Panc1 (cell line): ENCODE data around the gene PACSIN3. TPM values are rescaled to one million over a fixed set of nuclear protein-coding genes. Genes with fewer than 3 reads are reported as not detected.

Source experiments
- ATAC-seq: fragments of 200-7000 bp; cut with Tn5 transposase; 2 replicates; pipeline ENCODE4 v1.9.1; 2020; ENCODE audit warnings: mild to moderate bottlenecking, moderate library complexity
- BruUV-seq: library from RNA; stranded (reverse); fragments of 400-500 nt; replicated peaks from 2 replicates; lab custom pipeline; 2021; lab: Mats Ljungman, UMichigan
- CTCF ChIA-PET: fragments of 300-600 bp; sonication (Branson Sonifier 250); formaldehyde crosslinking; loops from one replicate; lab custom pipeline; 2022; ENCODE audit warnings: antibody characterized with exemption; lab: Charles Lee
- POLR2A ChIA-PET: fragments of 300-600 bp; sonication (Branson Sonifier 250); formaldehyde crosslinking; loops from one replicate; lab custom pipeline; 2022; ENCODE audit warnings: antibody characterized with exemption; lab: Charles Lee
- DNase-seq: peaks from one replicate; pipeline ENCODE4 v3.0.0-alpha.2; 2010; ENCODE audit warnings: low read depth, low spot score
- H3K27ac ChIP-seq: 2 replicates; pipeline ENCODE4 v1.5.1; 2011; ENCODE audit warnings: mild to moderate bottlenecking, low read length, inconsistent platforms
- H3K27me3 ChIP-seq: fragments of 200-500 bp; sonication (Bioruptor generic); 2 replicates; pipeline ENCODE4 v1.6.0; 2014; ENCODE audit warnings: low read length, inconsistent platforms; ENCODE audit not compliant: control insufficient read depth, insufficient read depth
- H3K36me3 ChIP-seq: fragments of 200-500 bp; sonication (Bioruptor generic); 2 replicates; pipeline ENCODE4 v1.5.1; 2014; ENCODE audit warnings: inconsistent platforms, mild to moderate bottlenecking, low read length, moderate library complexity; ENCODE audit not compliant: control insufficient read depth, insufficient read depth
- H3K4me1 ChIP-seq: 2 replicates; pipeline ENCODE4 v1.5.1; 2011; ENCODE audit warnings: inconsistent platforms, mild to moderate bottlenecking, low read length, moderate library complexity; ENCODE audit not compliant: control insufficient read depth, insufficient read depth
- H3K4me3 ChIP-seq, 2 experiments: 2 replicates each; pipeline ENCODE4 v1.5.1; 2011 to 2012; ENCODE audit warnings: low read depth in 2 of 2, low read length in 2 of 2, mild to moderate bottlenecking in 2 of 2, inconsistent platforms in 1 of 2, moderate library complexity in 1 of 2
- H3K9me3 ChIP-seq: fragments of 200-500 bp; sonication (Bioruptor generic); 2 replicates; pipeline ENCODE4 v1.5.1; 2014; ENCODE audit warnings: low read depth, mild to moderate bottlenecking, inconsistent platforms, low read length, moderate library complexity; ENCODE audit not compliant: control insufficient read depth, insufficient read depth
- CTCF ChIP-seq: fragments of 450-650 bp; IDR thresholded peaks from 2 replicates; pipeline ENCODE4 v1.5.1; 2017; ENCODE audit warnings: mild to moderate bottlenecking
- POLR2AphosphoS5 ChIP-seq: IDR thresholded peaks from 2 replicates; pipeline ENCODE4 v1.6.1; 2012; ENCODE audit warnings: mild to moderate bottlenecking, low read depth, low read length, moderate library complexity
- SIN3A ChIP-seq: IDR thresholded peaks from 2 replicates; pipeline ENCODE4 v1.6.1; 2012; ENCODE audit warnings: low read depth, mild to moderate bottlenecking, low read length, moderate library complexity, borderline replicate concordance; ENCODE audit not compliant: insufficient read depth
- TCF7L2 ChIP-seq: IDR thresholded peaks from 2 replicates; pipeline ENCODE4 v1.6.1; 2011; ENCODE audit warnings: mild to moderate bottlenecking, low read depth, low read length, inconsistent platforms
- in situ Hi-C: cut with HindIII; loops from 2 replicates; pipeline ENCODE4 v1.10.0; 2016; ENCODE audit warnings: low sequenced_read_pairs, low pct_unique_long_range_greater_than_20kb
- intact Hi-C: fragments of 100-400 bp; cut with micrococcal nuclease; formaldehyde crosslinking; loops from one replicate; pipeline ENCODE4 v1.10.0; 2022; ENCODE audit not compliant: unreplicated experiment
- total RNA-seq: library from RNA; stranded (reverse); gene quantifications from one replicate; pipeline ENCODE4 v1.2.1, GENCODE V29; 2021; ENCODE audit not compliant: unreplicated experiment
- TF ChIP-seq, protein P1 (sequence below), 2 experiments: IDR thresholded peaks; 2 replicates each; pipeline ENCODE4 v1.6.1; 2011 to 2012; ENCODE audit warnings: low read depth in 2 of 2, control low read depth in 1 of 2, low read length in 1 of 2, mild to moderate bottlenecking in 1 of 2, moderate library complexity in 1 of 2; ENCODE audit not compliant: insufficient read depth in 1 of 2

PACSIN3 gene
- total RNA-seq, 1 experiment from 2014 or later = 45.3 TPM

GRCh38 chr11:47184711-47185304 lies 1.4 kb downstream of the PACSIN3 start:
- intact Hi-C loops = no loop called here
- in situ Hi-C loops = no loop called here
- ATAC-seq = peak; percentile 18; the same call in 1 of the 2 replicates
- Histone ChIP-seq H3K4me3 (peak overlapping the region; percentile 56 to 64), H3K36me3 (no peaks in the 10 kb centered on the region), H3K27ac (peak overlapping the region; percentile 55), H3K27me3 (no peaks in the 10 kb centered on the region), H3K9me3 (no peaks in the 10 kb centered on the region), H3K4me1 (peaks cover 30% of the 10 kb centered on the region)
- TF ChIP-seq POLR2AphosphoS5 = no peak
- TF ChIP-seq CTCF = no peak
- TF ChIP-seq, protein P1, sequence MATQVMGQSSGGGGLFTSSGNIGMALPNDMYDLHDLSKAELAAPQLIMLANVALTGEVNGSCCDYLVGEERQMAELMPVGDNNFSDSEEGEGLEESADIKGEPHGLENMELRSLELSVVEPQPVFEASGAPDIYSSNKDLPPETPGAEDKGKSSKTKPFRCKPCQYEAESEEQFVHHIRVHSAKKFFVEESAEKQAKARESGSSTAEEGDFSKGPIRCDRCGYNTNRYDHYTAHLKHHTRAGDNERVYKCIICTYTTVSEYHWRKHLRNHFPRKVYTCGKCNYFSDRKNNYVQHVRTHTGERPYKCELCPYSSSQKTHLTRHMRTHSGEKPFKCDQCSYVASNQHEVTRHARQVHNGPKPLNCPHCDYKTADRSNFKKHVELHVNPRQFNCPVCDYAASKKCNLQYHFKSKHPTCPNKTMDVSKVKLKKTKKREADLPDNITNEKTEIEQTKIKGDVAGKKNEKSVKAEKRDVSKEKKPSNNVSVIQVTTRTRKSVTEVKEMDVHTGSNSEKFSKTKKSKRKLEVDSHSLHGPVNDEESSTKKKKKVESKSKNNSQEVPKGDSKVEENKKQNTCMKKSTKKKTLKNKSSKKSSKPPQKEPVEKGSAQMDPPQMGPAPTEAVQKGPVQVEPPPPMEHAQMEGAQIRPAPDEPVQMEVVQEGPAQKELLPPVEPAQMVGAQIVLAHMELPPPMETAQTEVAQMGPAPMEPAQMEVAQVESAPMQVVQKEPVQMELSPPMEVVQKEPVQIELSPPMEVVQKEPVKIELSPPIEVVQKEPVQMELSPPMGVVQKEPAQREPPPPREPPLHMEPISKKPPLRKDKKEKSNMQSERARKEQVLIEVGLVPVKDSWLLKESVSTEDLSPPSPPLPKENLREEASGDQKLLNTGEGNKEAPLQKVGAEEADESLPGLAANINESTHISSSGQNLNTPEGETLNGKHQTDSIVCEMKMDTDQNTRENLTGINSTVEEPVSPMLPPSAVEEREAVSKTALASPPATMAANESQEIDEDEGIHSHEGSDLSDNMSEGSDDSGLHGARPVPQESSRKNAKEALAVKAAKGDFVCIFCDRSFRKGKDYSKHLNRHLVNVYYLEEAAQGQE (IDR thresholded peaks at IDR 0.05; ENCODE audit: insufficient read depth in 1 of 2, low read depth in 2 of 2, low read length in 1 of 2) = no peak
- no peak for TF ChIP-seq SIN3A
- TF ChIP-seq TCF7L2 = no peak
- no TSS peak for BruUV-seq
- ChIA-PET CTCF (interaction anchor here (0.6 to 1.0 kb wide), 2 partner anchors 75 to 346 kb away, joined by 3 read pairs; no protein-coding TSS in a partner anchor), POLR2A (interaction anchor here (0.6 to 1.4 kb wide), 3 partner anchors 29 to 73 kb away, joined by 3 to 14 read pairs (median 7); partner anchors contain the start of genes DDB2 and NR1H3)
- DNase-seq = no peak

DNA sequence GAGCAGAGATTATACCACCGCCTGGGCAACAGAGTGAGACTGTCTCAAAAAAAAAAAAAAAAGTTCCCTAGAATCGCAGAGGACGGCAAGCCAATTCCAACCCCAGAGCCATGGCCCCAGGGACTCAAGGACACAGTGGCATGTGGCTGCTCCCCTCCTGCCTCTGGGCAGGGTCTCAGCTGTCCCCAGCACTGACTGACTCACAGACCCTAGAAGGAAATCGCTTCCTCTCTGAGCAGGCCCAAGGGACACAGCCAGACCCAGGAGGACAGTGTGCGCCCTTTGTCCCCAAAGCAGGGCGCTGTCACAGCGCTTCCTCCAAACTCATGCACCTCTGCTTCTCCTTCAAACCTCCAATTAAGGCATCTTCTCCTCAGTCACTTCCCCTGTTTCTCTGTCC lies 2.3 kb downstream of the PACSIN3 start:
- DNase-seq = no peak
- Histone ChIP-seq H3K4me3 (no peak overlapping the region), H3K36me3 (no peaks in the 10 kb centered on the region), H3K27me3 (no peaks in the 10 kb centered on the region), H3K9me3 (no peaks in the 10 kb centered on the region), H3K4me1 (peaks cover 23% of the 10 kb centered on the region), H3K27ac (peak overlapping the region; percentile 55)
- POLR2A ChIA-PET = no interaction called here
- CTCF ChIA-PET = no interaction called here
- TF ChIP-seq TCF7L2 = no peak
- TF ChIP-seq, protein P1 (IDR thresholded peaks at IDR 0.05; ENCODE audit: insufficient read depth in 1 of 2, low read depth in 2 of 2, low read length in 1 of 2) = no peak
- no peak for TF ChIP-seq SIN3A
- TF ChIP-seq CTCF = no peak
- intact Hi-C loops (no loop called here), in situ Hi-C loops (no loop called here)
- no peak for ATAC-seq
- BruUV-seq = no TSS peak
